Renal pelvis (tissue), 12 donors: ENCODE data around the gene VLDLR. TPM values are rescaled to one million over a fixed set of nuclear protein-coding genes. Genes with fewer than 3 reads are reported as not detected.

Experiments
- DNase-seq: peaks from one replicate; pipeline ENCODE4 v3.0.0-alpha.2; 2013
- long read RNA-seq, 16 experiments: transcript quantifications; one replicate each; lab custom pipeline, GENCODE V29; 2026
- polyA plus RNA-seq, 3 donors: library from polyadenylated mRNA; unstranded; fragments of 120-200 nt; gene quantifications; one replicate each; pipeline ENCODE4 v1.2.1, GENCODE V29; 2013; ENCODE audit not compliant: insufficient read length in 3 of 3

The VLDLR gene
- 10 to 100 TPM; 26.9 to 30.7 (median 29.9) TPM for polyA plus RNA-seq
- long read RNA-seq, donor 1, full-length matches to known transcripts = 5 of 5 reads
- long read RNA-seq, donor 1, partial matches to known transcripts = 0 of 5 reads
- long read RNA-seq, donor 1, other reads (novel, unspliced or antisense) = 0 of 5 reads
- long read RNA-seq, donor 2, full-length matches to known transcripts = 3 of 3 reads
- long read RNA-seq, donor 2, partial matches to known transcripts = 0 of 3 reads
- long read RNA-seq, donor 2, other reads (novel, unspliced or antisense) = 0 of 3 reads
- long read RNA-seq, donor 3 = 0 reads
- long read RNA-seq, donor 4, full-length matches to known transcripts = 3 of 3 reads
- long read RNA-seq, donor 4, partial matches to known transcripts = 0 of 3 reads
- long read RNA-seq, donor 4, other reads (novel, unspliced or antisense) = 0 of 3 reads
- long read RNA-seq, donor 5, full-length matches to known transcripts = 3 of 3 reads
- long read RNA-seq, donor 5, partial matches to known transcripts = 0 of 3 reads
- long read RNA-seq, donor 5, other reads (novel, unspliced or antisense) = 0 of 3 reads
- long read RNA-seq, donor 6, full-length matches to known transcripts = 2 of 2 reads
- long read RNA-seq, donor 6, partial matches to known transcripts = 0 of 2 reads
- long read RNA-seq, donor 6, other reads (novel, unspliced or antisense) = 0 of 2 reads
- long read RNA-seq, donor 7, full-length matches to known transcripts = 7 of 7 reads
- long read RNA-seq, donor 7, partial matches to known transcripts = 0 of 7 reads
- long read RNA-seq, donor 7, other reads (novel, unspliced or antisense) = 0 of 7 reads
- long read RNA-seq, donor 8, full-length matches to known transcripts = 5 of 5 reads
- long read RNA-seq, donor 8, partial matches to known transcripts = 0 of 5 reads
- long read RNA-seq, donor 8, other reads (novel, unspliced or antisense) = 0 of 5 reads
- long read RNA-seq, donor 9, full-length matches to known transcripts = 5 of 5 reads
- long read RNA-seq, donor 9, partial matches to known transcripts = 0 of 5 reads
- long read RNA-seq, donor 9, other reads (novel, unspliced or antisense) = 0 of 5 reads
- long read RNA-seq, donor 10, full-length matches to known transcripts = 2 of 2 reads
- long read RNA-seq, donor 10, partial matches to known transcripts = 0 of 2 reads
- long read RNA-seq, donor 10, other reads (novel, unspliced or antisense) = 0 of 2 reads
- long read RNA-seq, donor 11, full-length matches to known transcripts = 2 of 2 reads
- long read RNA-seq, donor 11, partial matches to known transcripts = 0 of 2 reads
- long read RNA-seq, donor 11, other reads (novel, unspliced or antisense) = 0 of 2 reads
- long read RNA-seq, donor 12, full-length matches to known transcripts = 6 of 6 reads
- long read RNA-seq, donor 12, partial matches to known transcripts = 0 of 6 reads
- long read RNA-seq, donor 12, other reads (novel, unspliced or antisense) = 0 of 6 reads
- long read RNA-seq, donor 13 = 0 reads
- long read RNA-seq, donor 14 = 0 reads
- long read RNA-seq, donor 15, full-length matches to known transcripts = 4 of 4 reads
- long read RNA-seq, donor 15, partial matches to known transcripts = 0 of 4 reads
- long read RNA-seq, donor 15, other reads (novel, unspliced or antisense) = 0 of 4 reads
- long read RNA-seq, donor 16, partial matches to known transcripts = 0 of 2 reads
- long read RNA-seq, donor 16, other reads (novel, unspliced or antisense) = 0 of 2 reads

DNA sequence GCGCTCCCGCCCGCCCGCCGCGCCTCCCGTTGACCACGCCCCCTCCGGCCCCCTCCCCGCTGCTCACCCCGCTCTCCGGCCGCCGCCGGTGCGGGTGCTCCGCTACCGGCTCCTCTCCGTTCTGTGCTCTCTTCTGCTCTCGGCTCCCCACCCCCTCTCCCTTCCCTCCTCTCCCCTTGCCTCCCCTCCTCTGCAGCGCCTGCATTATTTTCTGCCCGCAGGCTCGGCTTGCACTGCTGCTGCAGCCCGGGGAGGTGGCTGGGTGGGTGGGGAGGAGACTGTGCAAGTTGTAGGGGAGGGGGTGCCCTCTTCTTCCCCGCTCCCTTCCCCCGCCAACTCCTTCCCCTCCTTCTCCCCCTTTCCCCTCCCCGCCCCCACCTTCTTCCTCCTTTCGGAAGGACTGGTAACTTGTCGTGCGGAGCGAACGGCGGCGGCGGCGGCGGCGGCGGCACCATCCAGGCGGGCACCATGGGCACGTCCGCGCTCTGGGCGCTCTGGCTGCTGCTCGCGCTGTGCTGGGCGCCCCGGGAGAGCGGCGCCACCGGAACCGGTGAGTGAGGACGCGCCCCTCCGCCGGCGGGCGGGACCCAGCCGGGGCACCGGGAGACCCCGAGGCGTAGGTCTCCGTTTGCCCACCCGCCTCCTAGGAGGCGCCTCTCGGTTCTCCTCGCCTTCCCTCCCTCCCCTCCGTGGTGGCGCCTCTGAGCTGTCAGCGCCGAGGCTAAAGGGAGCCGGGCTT lies at the start of gene VLDLR:
Gene VLDLR, plus strand, starts transcription at position 66 of the 739 bp plus-strand sequence. Its CDS starts 403 bp downstream, at position 469.
- DNase-seq = peak; percentile 71

GRCh38 chr9:2574203-2574602 lies 47.4 kb upstream of the VLDLR start:
- no peak for DNase-seq

DNA sequence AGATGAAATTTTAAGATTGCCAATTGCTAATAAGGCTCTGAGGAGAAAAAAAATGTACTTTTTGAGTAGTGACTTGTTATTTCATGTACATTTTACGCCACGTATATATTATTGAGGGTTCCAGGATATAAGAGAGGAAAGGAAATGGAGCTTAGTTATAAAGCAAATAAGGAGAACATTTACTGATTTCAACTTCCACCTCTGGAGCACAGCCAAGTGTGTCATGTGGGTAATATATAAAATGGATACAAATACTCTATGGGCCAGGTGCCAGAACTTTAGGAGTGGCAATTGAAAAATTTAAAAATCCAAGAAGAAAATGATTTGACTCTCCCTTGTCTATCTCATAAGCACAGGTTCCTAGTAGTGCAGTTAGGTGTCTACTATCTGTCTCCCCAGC lies 45.0 kb upstream of the VLDLR start:
- DNase-seq = no peak

- no peak for DNase-seq
Observed at GRCh38 chr9:2583308-2584013, 38.1 kb upstream of the VLDLR start.

DNA sequence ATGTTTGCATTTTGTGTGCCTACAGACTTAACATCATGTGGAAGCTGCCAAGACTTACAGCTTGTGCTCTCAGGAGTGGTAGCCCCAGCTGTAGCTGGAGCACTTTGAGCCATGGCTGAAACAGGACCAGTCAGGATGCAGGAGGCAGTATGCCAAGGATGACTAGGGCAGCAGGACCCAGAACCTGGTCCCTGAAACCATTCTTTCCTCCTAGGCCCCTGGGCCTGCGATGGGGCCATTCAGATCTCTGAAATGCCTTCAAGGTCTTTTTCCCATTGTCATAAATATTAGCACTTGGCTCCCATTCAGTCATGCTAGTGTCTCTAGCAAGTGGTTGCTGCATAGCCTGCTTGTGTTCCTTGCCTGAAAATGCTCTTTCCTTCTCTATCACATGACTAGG lies 29.6 kb upstream of the VLDLR start:
- DNase-seq = no peak

GRCh38 chr9:2593744-2594143 lies 27.8 kb upstream of the VLDLR start:
- DNase-seq = no peak

DNA sequence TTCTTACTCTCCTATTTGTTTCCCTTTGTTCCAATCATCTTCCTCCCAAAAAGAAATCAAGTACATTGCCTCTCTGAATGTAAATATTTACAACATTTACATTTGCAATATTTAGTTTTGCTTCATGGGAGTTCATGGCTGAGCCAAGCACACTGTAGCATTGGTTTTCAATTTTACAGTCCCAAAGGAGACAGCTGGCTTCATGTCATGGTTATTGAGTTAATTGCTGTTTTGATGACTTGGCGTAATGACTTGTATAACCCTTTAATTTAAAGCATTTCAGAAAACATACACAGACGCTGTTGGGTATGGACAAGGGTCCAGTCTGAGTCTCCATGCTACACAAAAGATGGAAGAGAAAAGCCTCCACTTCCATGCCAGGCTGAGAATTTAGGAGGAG lies 25.6 kb upstream of the VLDLR start:
- no peak for DNase-seq

GRCh38 chr9:2597483-2597882 lies 24.1 kb upstream of the VLDLR start:
- DNase-seq = no peak

- DNase-seq = no peak
Observed at GRCh38 chr9:2599896-2600295, 21.7 kb upstream of the VLDLR start.

- DNase-seq = no peak
Observed at GRCh38 chr9:2600307-2600706, 21.3 kb upstream of the VLDLR start.

GRCh38 chr9:2601785-2602378 lies 19.7 kb upstream of the VLDLR start:
- no peak for DNase-seq

- no peak for DNase-seq
Observed at GRCh38 chr9:2602704-2603116, 18.9 kb upstream of the VLDLR start.

GRCh38 chr9:2603621-2604020 lies 18.0 kb upstream of the VLDLR start:
- no peak for DNase-seq

DNA sequence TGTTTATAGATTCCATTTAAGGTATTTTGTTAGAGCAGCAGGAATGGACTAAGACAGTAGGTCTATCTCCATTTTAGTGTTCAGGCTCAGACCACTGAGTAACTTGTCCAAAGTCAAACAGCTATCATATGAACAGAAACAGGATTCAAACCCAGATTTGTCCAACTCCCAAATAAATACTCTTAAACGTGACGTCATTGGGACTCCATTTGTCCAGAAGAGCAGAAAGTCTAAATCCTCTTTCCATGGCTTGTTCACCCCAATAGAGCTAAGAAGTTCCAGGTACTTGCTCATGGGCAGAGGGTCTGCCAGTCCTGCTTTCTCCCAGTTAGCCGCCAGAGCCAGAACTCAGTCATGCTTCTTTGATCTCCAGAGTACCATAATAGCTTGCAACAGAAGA lies 16.3 kb upstream of the VLDLR start:
- DNase-seq = no peak

- DNase-seq = no peak
Observed at GRCh38 chr9:2608276-2608675, 13.3 kb upstream of the VLDLR start.

- no peak for DNase-seq
Observed at GRCh38 chr9:2610985-2611384, 10.6 kb upstream of the VLDLR start.

DNA sequence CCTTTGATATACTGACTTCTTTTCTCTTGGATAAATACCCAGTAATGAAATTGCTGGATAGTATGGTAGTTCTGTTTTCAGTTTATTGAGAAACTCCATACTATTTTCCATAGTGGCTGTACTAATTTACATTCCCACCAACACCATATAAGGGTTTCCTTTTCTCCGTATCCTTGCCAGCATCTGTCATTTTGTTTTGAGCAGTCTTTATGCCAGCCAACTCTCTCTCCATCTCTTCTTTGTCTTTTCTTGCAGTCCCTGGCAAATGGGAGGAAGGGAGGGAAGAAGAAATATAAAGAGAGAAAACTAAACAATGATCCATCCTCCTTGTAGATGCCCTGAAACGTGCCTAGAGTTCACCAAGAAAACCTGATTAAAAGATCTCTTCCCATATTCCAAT lies 9.6 kb upstream of the VLDLR start:
- DNase-seq = no peak

DNA sequence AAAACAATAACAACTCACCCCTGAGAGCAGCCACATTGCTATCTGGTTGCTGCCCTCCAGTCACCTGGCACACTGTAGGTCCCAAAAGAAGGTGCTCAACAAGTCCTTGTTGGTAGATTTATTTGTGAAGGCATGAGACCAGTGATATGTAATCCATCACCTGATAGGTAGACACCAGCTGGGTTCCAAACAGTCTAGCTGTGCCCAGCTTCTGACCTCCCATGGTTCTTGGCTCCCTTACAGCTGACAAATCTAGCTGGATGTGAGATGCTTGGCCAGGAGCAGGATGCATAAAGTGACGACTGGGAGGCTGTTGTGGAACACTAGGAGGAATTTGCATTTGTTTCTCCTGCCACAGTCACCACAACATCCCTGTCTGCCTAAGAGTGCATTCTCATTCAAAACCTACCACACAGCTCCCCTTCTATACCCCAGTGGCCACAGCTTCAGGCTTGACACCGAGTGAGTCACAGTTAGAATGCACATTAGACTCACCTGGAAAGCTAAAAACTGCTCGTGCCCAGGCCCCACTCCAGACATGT lies 7.8 kb upstream of the VLDLR start:
- DNase-seq = no peak

- DNase-seq = peak; percentile 62
Observed at GRCh38 chr9:2615497-2615896, 6.1 kb upstream of the VLDLR start.
